Psoas muscle (tissue), 8 donors: ENCODE results near the gene WDR70. TPM values are rescaled to one million over a fixed set of nuclear protein-coding genes. Genes with fewer than 3 reads are reported as not detected.

ENCODE experiments used
- ATAC-seq, 4 donors: fragments of 200-7000 bp; cut with Tn5 transposase; one replicate each; pipeline ENCODE4 v1.9.1; 2020; ENCODE audit warnings: moderate library complexity in 3 of 4, mild to moderate bottlenecking in 2 of 4
- DNase-seq, 2 donors: peaks; one replicate each; pipeline ENCODE4 v3.0.0-alpha.2; 2020
- H3K27ac ChIP-seq: fragments of 200-600 bp; one replicate; pipeline ENCODE4 v1.8.0; 2022
- H3K27me3 ChIP-seq, 3 donors: fragments of 200-600 bp in 1 of 3; one replicate each; pipeline versions ENCODE4 v1.6.1 to v1.8.0; 2013 to 2022; ENCODE audit warnings: low read length in 2 of 3, mild to moderate bottlenecking in 2 of 3, moderate library complexity in 1 of 3; ENCODE audit not compliant: insufficient read depth in 3 of 3
- H3K36me3 ChIP-seq, 2 donors: fragments of 200-600 bp in 1 of 2; one replicate each; pipeline versions ENCODE4 v1.6.1 to v1.8.0; 2013 to 2022; ENCODE audit warnings: low read depth in 1 of 2, mild to moderate bottlenecking in 1 of 2, moderate library complexity in 1 of 2; ENCODE audit not compliant: insufficient read depth in 1 of 2
- H3K4me1 ChIP-seq: fragments of 200-600 bp; one replicate; pipeline ENCODE4 v1.8.0; 2022
- H3K4me3 ChIP-seq: fragments of 200-600 bp; one replicate; pipeline ENCODE4 v1.8.0; 2022; ENCODE audit warnings: mild to moderate bottlenecking
- H3K9me3 ChIP-seq: fragments of 200-600 bp; one replicate; pipeline ENCODE4 v1.8.0; 2022
- WGBS, 3 donors: extraction: QIAGEN DNeasy Blood & Tissue Kit; methylation state at CpG; one replicate each; pipeline versions ENCODE4 v1.1.6 to v1.1.7; 2013; 5-methylcytosine and 5-hydroxymethylcytosine counted together
- intact Hi-C, 2 donors: fragments of 100-400 bp; cut with DNase I; formaldehyde crosslinking; loops; one replicate each; pipeline versions ENCODE4 v1.11.0 to v1.14.2; 2022
- polyA plus RNA-seq, 3 donors: library from polyadenylated mRNA; stranded (reverse); fragments of 200-250 nt; gene quantifications; one replicate each; pipeline ENCODE4 v1.2.3, GENCODE V29; 2013
- total RNA-seq, 4 donors: library from RNA; stranded (reverse); fragmentation: NEBNext Ultra II Directional in 2 of 4; extraction: Animal tissue kit (Norgen Biotek cat#: 25700) in 2 of 4; gene quantifications; one replicate each; pipeline versions ENCODE4 v1.2.1 to v1.2.4, GENCODE V29; 2021 to 2023
- TF ChIP-seq, protein P1 (sequence below): fragments of 200-600 bp; IDR thresholded peaks from one replicate; pipeline ENCODE4 v1.8.0; 2022; ENCODE audit warnings: antibody characterized with exemption
- donor health status: healthy with polysubstance abuse.
- donor health status: DM: no; HTN: no; CAD: no; lungs with moderate emphysema.
- donor health status: Bipolar disorder and iron deficiency.
- donor health status: healthy.
- donor health status: DM: yes; HTN: yes; CAD: no.
- donor health status: DM: no; HTN: no; CAD: no.
- donor health status: DM: no; HTN: no; CAD: no.
- donor health status: DM: yes; HTN: yes; CAD: no.

WDR70 gene
- total and polyA plus RNA-seq, 7 donors = 16.3 to 37.8 (median 26.0) TPM

DNA sequence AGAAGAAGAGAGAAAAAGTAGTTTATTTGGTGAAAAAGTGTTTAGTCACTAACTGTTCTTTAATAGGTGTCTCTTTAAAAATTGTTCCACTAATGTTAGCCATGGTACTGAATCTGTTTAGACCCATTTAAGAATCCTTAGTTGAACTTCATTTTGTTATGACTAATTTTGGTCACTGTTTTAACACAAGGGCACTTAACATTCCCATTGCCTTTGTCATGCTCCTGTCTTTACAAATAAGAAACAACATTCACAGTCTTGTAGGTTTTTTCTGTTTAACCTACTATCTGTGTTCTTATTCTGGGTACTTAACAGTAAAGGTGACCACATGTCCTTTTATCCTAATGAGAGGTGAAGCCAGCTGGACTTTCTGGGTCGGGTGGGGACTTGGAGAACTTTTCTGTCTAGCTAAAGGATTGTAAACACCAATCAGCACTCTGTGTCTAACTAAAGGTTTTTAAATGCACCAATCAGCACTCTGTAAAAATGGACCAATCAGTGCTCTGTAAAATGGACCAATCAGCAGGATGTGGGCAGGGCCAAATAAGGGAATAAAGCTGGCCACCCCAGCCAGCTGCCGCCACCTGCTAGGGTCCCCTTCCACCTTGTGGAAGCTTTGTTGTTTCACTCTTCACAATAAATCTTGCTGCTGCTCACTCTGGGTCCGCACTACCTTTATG lies 116.7 kb downstream of the WDR70 start:
- no peak for DNase-seq
- ATAC-seq = peak in 1 of 4 donors; percentile 40
- Histone ChIP-seq H3K36me3 (peaks cover 0 to 2% of the 10 kb centered on the region in 2 donors), H3K9me3 (no peaks in the 10 kb centered on the region), H3K27me3 (no peaks in the 10 kb centered on the region), H3K4me1 (no peaks in the 10 kb centered on the region), H3K4me3 (no peak overlapping the region), H3K27ac (no peak overlapping the region)
- TF ChIP-seq, protein P1, sequence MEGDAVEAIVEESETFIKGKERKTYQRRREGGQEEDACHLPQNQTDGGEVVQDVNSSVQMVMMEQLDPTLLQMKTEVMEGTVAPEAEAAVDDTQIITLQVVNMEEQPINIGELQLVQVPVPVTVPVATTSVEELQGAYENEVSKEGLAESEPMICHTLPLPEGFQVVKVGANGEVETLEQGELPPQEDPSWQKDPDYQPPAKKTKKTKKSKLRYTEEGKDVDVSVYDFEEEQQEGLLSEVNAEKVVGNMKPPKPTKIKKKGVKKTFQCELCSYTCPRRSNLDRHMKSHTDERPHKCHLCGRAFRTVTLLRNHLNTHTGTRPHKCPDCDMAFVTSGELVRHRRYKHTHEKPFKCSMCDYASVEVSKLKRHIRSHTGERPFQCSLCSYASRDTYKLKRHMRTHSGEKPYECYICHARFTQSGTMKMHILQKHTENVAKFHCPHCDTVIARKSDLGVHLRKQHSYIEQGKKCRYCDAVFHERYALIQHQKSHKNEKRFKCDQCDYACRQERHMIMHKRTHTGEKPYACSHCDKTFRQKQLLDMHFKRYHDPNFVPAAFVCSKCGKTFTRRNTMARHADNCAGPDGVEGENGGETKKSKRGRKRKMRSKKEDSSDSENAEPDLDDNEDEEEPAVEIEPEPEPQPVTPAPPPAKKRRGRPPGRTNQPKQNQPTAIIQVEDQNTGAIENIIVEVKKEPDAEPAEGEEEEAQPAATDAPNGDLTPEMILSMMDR = no peak
- 92 to 95% (median 94%) methylated on average over 3 of the region's 3 CpGs for WGBS, 3 donors
- intact Hi-C loops = no loop called here

DNA sequence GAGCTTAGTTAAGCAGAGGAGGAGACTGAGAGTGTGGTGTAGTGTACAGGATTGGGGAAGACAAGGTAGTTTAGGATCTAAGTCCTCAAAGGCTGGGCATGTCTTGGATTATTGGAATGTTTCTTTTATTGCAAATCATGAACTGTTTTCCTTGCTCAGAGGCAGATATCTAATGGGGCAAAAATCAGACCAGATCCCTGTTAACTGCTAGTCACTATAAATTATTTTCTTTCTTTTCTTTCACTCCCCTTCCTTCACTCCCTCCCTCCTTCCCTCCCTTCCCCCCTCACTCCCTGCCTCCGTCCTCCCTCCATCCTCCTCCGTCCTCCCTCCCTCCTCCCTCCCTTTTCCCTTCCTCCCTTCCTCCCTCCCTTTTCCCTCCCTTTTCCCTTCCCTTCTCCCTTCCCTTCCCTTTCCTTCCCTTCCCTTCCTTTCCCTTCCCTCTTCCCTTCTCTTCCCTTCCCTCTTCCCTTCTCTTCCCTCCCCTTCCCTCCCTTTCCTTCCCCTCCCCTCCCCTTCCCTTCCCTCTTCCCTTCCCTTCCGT lies 117.9 kb downstream of the WDR70 start:
- WGBS, 3 donors = 78 to 84% (median 81%) methylated on average over 3 of the region's 3 CpGs
- DNase-seq (no peak), ATAC-seq (no peak)
- H3K4me1 ChIP-seq = no peaks in the 10 kb centered on the region
- TF ChIP-seq, protein P1 = no peak
- no peaks in the 10 kb centered on the region for H3K9me3 ChIP-seq
- H3K36me3 ChIP-seq = peaks cover 0 to 2% of the 10 kb centered on the region in 2 donors
- intact Hi-C loops = no loop called here
- no peaks in the 10 kb centered on the region for H3K27me3 ChIP-seq
- H3K27ac ChIP-seq = no peak overlapping the region
- no peak overlapping the region for H3K4me3 ChIP-seq

DNA sequence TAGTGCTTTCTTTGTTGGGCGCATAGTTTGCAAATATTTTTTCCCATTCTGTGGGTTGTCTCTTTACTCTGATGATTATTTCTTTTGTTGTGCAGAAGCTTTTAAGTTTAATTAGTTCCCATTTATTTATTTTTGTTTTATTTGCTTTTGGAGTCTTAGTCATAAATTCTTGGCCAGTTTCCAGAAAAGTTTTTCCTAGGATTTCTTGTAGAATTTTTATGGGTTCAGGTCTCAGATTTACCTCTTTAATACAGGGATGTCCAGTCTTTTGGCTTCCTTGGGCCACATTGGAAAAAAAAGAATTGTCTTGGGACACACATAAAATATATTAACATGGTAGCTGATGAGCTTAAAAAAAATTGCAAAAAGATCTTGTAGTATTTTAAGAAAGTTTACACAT lies 122.0 kb downstream of the WDR70 start:
- H3K27ac ChIP-seq = no peak overlapping the region
- no peak for ATAC-seq
- H3K4me3 ChIP-seq = no peak overlapping the region
- no peaks in the 10 kb centered on the region for H3K27me3 ChIP-seq
- TF ChIP-seq, protein P1 = no peak
- WGBS, 3 donors = 97 to 100% (median 98%) methylated on average over 1 of the region's 1 CpG
- H3K4me1 ChIP-seq = no peaks in the 10 kb centered on the region
- DNase-seq = no peak
- intact Hi-C loops = no loop called here
- H3K9me3 ChIP-seq = no peaks in the 10 kb centered on the region
- peaks cover 0 to 2% of the 10 kb centered on the region in 2 donors for H3K36me3 ChIP-seq

DNA sequence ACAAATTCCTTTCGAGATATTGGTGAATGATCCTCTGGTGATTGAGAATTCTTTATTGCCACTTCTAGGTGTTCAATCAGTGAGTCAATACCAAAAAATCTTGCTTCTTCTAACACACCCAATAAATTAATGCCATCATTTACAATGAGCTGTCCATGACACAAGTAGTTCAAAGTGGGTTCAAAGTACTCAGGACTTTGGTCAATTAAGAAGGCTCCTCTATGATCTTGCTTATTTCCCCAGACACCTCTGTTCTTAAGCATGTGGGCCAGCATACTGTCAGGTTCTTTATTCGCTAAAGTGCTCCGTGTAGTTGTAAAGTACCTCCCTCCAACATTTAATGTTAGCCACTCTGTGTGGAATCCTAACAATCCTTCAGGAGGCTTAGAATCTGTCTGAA lies 127.1 kb downstream of the WDR70 start:
- Histone ChIP-seq H3K27me3 (no peaks in the 10 kb centered on the region), H3K36me3 (no peaks in the 10 kb centered on the region), H3K4me3 (no peak overlapping the region), H3K27ac (no peak overlapping the region), H3K4me1 (no peaks in the 10 kb centered on the region), H3K9me3 (no peaks in the 10 kb centered on the region)
- 91 to 100% (median 97%) methylated on average over 3 of the region's 3 CpGs for WGBS, 3 donors
- ATAC-seq = no peak
- TF ChIP-seq, protein P1 = no peak
- DNase-seq = no peak
- intact Hi-C loops = no loop called here

DNA sequence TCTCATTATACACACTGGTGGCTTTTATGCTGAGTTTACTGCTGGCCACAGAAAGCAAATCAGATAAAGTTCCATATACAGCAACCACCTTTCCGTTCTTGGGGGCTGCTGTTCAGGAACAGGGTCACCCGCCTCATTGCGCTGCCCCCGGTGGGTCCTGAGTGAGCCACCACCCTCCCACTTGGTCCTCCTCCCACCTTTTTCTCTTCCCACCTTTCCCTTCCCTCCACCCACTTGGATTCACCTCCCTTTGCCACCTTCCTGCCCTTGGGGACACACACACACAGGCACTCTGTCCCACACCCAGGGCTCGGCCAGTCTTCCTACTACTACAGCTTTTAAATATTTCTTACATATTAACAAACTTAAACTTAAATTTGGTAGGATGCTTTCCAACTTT lies 127.6 kb downstream of the WDR70 start:
- TF ChIP-seq, protein P1 = no peak
- no peaks in the 10 kb centered on the region for H3K36me3 ChIP-seq
- H3K4me1 ChIP-seq = no peaks in the 10 kb centered on the region
- ATAC-seq (no peak), DNase-seq (no peak)
- intact Hi-C loops = no loop called here
- no peaks in the 10 kb centered on the region for H3K9me3 ChIP-seq
- WGBS, 3 donors = 98 to 100% (median 99%) methylated on average over 5 of the region's 5 CpGs
- H3K4me3 ChIP-seq = no peak overlapping the region
- no peak overlapping the region for H3K27ac ChIP-seq
- H3K27me3 ChIP-seq = no peaks in the 10 kb centered on the region
